Activated T-helper 17 cell treated with anti-CD3 and anti-CD28 coated beads, Interleukin-2, amount 50 U/mL, for 72 hours (primary cell): ENCODE measurements around the gene FAM124B. TPM values are rescaled to one million over a fixed set of nuclear protein-coding genes. Genes with fewer than 3 reads are reported as not detected.

Source experiments
- ATAC-seq: fragments of 150-1000 bp; cut with Tn5 transposase; replicated peaks from 2 replicates; pipeline ENCODE4 v1.10.0; 2021; ENCODE audit warnings: mild to moderate bottlenecking, moderate library complexity
- H3K27ac Mint-ChIP-seq: one replicate; pipeline ENCODE4 v1.8.0; 2022; ENCODE audit warnings: mixed read lengths
- H3K27me3 Mint-ChIP-seq: one replicate; pipeline ENCODE4 v1.8.0; 2022; ENCODE audit warnings: mixed read lengths
- H3K36me3 Mint-ChIP-seq: one replicate; pipeline ENCODE4 v1.8.0; 2022; ENCODE audit warnings: low read depth, mild to moderate bottlenecking, mixed read lengths
- H3K4me1 Mint-ChIP-seq: one replicate; pipeline ENCODE4 v1.8.0; 2022; ENCODE audit warnings: mixed read lengths
- H3K4me3 Mint-ChIP-seq: one replicate; pipeline ENCODE4 v1.8.0; 2022; ENCODE audit warnings: mild to moderate bottlenecking, mixed read lengths
- H3K9me3 Mint-ChIP-seq: one replicate; pipeline ENCODE4 v1.8.0; 2022; ENCODE audit warnings: mixed read lengths
- total RNA-seq, 2 donors: library from RNA; stranded (reverse); gene quantifications; one replicate each; pipeline ENCODE4 v1.2.3, GENCODE V29; 2022

Gene FAM124B
- total RNA-seq, 2 donors from 2014 or later = 0.37 to 1.1 TPM

DNA sequence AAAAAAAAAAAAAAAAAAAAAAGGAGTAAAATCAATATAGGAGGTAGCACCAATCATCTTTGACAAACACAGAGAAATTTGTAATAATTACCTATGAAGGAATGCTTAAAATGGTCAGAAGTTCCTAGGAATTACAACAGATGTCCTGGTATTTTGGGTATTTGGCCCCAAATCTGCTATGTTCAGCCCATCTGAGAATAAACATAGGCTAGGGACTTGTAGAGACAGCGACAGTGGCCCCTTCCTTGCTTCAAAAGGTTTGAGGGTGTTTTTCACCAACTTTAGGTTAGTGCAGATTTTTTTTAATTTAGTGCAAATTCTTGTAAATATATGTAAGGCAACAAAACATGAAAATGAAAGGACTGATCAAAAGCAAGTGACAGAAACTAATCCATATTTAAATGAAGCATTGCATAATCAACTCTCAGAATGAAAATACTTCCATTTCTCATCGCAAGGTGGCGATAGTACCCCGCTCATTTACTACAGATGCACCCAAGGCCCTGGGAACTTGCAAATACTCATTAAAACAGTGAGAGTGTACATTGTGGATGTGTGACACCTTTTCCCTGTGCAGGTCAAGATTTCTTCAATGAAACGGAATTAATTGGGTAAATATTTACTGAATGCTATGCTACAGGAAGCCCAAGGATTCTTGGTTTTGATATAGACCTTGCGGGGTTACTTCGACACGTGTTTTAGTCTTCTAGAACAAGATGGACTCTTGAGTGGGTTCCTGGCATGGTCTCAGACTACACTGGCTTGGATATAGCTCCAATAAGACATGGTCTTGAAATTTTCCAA lies 44.6 kb downstream of the FAM124B start:
- no peaks in the 10 kb centered on the region for H3K9me3 Mint-ChIP-seq
- no peaks in the 10 kb centered on the region for H3K4me1 Mint-ChIP-seq
- H3K36me3 Mint-ChIP-seq = no peaks in the 10 kb centered on the region
- peak; percentile 64 for ATAC-seq
- peaks cover 12% of the 10 kb centered on the region for H3K27me3 Mint-ChIP-seq
- H3K27ac Mint-ChIP-seq = no peak overlapping the region
- H3K4me3 Mint-ChIP-seq = no peak overlapping the region

DNA sequence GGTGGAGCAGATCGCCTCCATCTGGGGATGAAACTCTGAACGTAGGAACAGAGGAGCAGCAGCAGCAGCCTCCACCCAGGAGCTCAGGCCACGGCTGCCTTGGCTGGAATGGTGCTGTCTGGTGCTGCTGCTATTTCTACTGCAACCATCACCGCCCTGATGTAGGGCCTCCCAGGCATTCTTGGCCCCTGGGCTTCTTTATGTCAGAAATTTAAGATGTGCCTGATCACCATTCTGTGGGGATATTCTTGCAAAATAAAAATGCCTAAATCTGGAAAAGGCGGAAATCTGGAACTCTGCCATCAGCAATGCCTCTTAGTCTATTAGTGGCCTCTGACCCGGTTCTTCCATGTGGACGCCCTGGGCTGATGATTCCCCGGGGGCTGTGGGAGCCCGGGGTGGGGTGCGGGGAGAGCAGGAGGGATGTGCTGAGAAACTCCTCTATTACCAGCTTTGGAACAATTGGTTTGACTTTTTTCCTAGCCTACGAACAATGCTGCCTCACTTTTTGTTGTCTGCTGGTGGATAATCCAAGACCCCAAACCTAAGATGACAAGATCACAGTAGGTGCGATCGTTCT lies 47.2 kb downstream of the FAM124B start:
- no peaks in the 10 kb centered on the region for H3K36me3 Mint-ChIP-seq
- no peak overlapping the region for H3K27ac Mint-ChIP-seq
- no peaks in the 10 kb centered on the region for H3K9me3 Mint-ChIP-seq
- H3K4me3 Mint-ChIP-seq = no peak overlapping the region
- no peak for ATAC-seq
- H3K27me3 Mint-ChIP-seq = peaks cover 18% of the 10 kb centered on the region
- no peaks in the 10 kb centered on the region for H3K4me1 Mint-ChIP-seq

DNA sequence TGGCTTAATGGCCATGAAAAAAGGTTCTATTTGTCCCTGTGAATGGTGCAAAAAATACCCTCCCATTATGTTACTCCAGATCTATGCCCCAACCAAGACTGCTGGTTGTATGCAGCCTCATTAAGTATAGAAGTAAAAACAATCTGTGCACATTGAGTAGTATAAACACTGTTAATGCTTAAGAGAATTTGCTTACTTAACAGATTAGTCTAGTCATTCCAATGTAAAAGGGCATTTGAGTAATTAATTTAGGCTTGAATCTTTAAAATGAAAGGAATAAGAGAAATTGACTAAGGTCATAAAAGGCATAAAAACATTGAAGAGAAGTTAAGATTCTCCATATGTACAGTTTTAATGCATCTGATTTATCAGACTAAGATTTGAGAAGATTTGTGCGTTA lies 51.2 kb downstream of the FAM124B start:
- peaks cover 27% of the 10 kb centered on the region for H3K27me3 Mint-ChIP-seq
- no peak overlapping the region for H3K27ac Mint-ChIP-seq
- no peaks in the 10 kb centered on the region for H3K9me3 Mint-ChIP-seq
- no peak overlapping the region for H3K4me3 Mint-ChIP-seq
- H3K36me3 Mint-ChIP-seq = no peaks in the 10 kb centered on the region
- no peak for ATAC-seq
- no peaks in the 10 kb centered on the region for H3K4me1 Mint-ChIP-seq

DNA sequence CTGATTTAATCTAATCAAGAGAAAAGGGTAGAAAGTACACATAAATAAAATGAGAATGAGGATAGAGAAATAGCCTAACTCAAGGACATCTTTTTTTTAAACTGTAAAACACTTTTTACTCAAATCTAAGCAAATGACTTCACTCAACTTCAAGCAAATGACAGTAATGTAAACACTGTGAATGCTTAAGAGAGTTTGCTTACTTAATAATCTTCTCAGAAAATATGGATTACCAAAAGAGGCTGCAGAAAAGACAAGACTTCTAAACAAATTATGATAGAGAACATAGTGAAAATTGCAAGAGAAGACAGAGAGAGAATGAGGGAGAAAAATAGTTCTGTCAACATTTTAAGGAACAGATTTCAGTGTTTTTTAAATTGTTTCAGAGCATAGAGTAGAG lies 52.5 kb downstream of the FAM124B start:
- Mint-ChIP-seq H3K36me3 (no peaks in the 10 kb centered on the region), H3K4me1 (no peaks in the 10 kb centered on the region), H3K27me3 (peaks cover 23% of the 10 kb centered on the region), H3K4me3 (no peak overlapping the region), H3K9me3 (no peaks in the 10 kb centered on the region), H3K27ac (no peak overlapping the region)
- no peak for ATAC-seq

DNA sequence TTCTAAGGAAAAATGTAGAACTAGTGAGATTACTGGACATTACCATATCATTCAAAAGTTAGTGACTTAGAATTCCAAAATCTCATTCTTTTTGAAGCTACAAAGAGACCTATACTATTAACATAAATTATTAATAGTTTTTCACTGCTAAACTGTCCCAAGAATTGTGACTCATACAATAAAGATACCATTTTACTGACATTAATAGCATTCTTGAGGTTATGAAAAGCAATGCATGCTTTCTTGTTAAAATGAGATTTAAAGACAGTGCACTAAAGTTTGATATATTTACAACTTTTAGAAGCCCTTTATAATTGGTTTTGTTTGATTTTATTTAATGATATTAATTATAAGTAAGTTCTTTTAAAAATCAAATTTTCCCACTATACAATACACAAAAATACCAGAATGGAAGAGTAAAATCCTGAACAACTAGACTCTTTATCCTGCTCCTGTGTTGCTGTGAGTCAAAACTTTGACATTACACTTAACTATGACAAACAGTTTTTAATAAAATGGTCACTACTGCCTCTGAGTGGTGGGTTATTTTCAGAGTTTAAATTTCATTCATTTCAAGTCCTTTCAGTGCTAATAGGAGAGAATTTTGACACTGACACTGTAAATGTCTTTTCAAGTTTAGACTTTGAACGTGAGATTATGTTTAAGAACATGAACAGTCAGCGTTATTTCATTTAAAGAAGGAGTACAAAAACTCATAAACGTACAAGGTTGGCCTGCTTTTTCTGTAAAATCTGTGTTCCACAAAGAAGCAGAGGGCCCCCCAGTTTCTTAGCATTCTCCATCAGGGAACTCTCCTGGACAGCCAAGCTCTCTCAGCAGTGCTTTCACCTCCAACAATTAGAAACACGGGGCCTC lies 54.5 kb downstream of the FAM124B start:
- H3K27me3 Mint-ChIP-seq = peaks cover 15% of the 10 kb centered on the region
- no peaks in the 10 kb centered on the region for H3K9me3 Mint-ChIP-seq
- H3K4me1 Mint-ChIP-seq = no peaks in the 10 kb centered on the region
- no peak overlapping the region for H3K4me3 Mint-ChIP-seq
- no peak for ATAC-seq
- H3K27ac Mint-ChIP-seq = no peak overlapping the region
- no peaks in the 10 kb centered on the region for H3K36me3 Mint-ChIP-seq

DNA sequence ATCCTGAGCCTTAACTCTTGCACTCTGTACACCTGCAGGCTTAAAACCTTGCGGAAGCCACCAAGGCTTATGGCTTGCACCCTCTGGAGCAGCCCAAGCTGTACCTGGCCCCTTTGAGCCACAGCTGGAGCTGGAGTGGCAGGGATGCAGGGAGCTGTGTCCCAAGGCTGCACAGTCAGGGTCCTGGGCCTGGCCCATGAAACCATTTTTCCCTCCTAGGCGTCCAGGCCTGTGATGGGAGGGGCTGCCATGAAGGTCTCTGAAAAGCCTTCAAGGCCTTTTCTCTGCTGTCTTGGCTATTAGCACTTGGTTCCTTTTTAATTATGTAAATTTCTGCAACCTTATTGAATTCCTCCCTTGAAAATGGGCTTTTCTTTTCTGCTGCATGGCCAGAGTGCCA lies 56.4 kb downstream of the FAM124B start:
- Mint-ChIP-seq H3K27me3 (peaks cover 14% of the 10 kb centered on the region), H3K4me1 (no peaks in the 10 kb centered on the region), H3K9me3 (no peaks in the 10 kb centered on the region), H3K27ac (no peak overlapping the region), H3K36me3 (no peaks in the 10 kb centered on the region), H3K4me3 (no peak overlapping the region)
- ATAC-seq = no peak

DNA sequence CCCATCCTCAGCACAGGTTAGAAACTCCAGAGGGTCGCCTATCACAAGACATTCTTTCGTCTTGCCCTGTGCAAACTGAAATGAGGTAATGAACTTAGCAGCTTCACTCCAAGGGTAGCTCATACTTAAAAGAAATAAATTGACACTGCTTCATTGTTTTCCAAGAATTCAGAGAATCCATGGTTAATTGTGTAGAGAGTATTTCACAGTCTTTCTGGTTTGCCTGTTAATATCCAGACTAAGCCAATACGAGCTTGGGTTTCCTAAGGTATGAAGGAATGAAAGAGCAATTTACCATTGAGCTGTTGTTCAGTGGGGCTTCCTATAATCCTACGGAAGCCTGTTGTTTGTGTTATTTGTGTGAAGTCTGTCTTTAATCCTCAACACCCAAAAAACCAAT lies 58.7 kb downstream of the FAM124B start:
- Mint-ChIP-seq H3K27ac (no peak overlapping the region), H3K9me3 (no peaks in the 10 kb centered on the region), H3K4me1 (no peaks in the 10 kb centered on the region), H3K4me3 (no peak overlapping the region), H3K36me3 (no peaks in the 10 kb centered on the region), H3K27me3 (peaks cover 8% of the 10 kb centered on the region)
- no peak for ATAC-seq

DNA sequence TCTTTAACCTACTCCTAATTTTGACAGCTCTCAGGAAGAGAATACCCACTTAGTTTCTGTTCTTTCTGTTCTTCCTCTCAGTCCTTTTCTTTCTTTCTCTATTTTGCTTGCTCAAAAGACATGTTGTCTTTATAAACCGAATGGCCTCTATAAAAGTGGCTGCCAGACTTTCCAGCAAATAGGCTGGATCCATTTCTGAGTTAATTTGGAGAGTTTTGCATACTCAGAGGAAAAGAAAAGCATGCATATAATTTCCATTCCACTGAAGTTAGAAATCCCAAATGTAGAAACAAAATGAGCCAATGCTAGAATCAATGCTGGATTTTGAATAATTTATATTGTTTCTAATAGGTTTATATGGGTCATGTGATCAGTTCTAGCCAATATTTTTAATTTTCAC lies 65.9 kb downstream of the FAM124B start:
- ATAC-seq = no peak
- Mint-ChIP-seq H3K36me3 (no peaks in the 10 kb centered on the region), H3K4me1 (no peaks in the 10 kb centered on the region), H3K27me3 (peaks cover 14% of the 10 kb centered on the region), H3K9me3 (no peaks in the 10 kb centered on the region), H3K27ac (no peak overlapping the region), H3K4me3 (no peak overlapping the region)

DNA sequence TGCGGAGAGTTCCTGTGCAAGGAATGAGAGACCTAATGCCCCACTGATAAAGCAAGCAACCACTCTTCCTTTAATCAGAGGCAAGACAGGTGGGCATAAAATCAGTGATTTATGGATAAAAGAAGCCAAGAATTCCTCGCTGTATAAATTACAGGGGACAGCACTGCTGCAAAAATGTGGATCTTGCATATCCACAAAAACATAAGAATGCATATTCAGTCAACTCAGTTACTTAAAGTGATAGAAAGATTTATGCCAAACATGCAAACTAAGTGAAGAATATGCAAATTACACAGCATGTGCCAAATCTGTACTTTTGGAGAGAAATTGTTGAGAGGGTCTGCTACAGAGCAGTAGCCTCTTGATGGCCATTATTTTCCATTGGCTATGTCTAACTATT lies 67.2 kb downstream of the FAM124B start:
- H3K9me3 Mint-ChIP-seq = no peaks in the 10 kb centered on the region
- H3K4me1 Mint-ChIP-seq = no peaks in the 10 kb centered on the region
- no peak overlapping the region for H3K4me3 Mint-ChIP-seq
- H3K36me3 Mint-ChIP-seq = no peaks in the 10 kb centered on the region
- no peak for ATAC-seq
- peaks cover 14% of the 10 kb centered on the region for H3K27me3 Mint-ChIP-seq
- no peak overlapping the region for H3K27ac Mint-ChIP-seq

DNA sequence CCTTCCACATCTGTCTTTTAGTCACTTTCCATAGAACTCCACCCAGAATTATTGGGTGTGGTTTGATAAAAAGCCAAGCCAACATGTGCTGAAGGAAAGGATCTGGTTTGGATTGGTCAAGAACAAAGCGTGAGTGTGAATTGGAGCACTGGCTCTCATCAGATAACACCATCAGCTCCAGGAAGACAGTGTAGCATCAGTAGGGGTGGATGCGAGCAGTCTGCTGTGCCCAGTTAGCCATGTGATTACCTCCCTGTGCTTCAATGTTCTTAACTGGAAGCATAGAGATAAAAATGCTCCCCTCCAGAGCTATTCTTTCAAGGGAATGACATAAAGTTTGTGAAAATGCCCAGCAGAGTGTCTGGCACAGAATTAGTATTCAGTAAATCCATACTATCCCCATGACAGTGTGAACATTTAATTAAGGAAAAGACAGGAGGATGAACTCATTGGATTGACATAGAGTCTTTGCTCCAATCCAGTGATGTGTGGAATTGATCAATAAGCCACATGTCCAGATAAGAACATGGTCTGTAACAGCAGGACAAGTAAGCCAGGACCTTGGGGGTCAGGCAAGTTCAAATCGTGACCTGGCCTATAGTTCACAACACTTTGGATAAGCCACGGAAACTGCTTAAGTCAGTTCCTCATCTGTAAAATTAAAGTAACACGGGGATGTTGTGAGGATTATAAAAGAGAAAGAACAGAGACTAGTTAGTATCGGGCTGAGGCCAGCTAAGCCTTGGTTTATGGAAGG lies 68.0 kb downstream of the FAM124B start:
- no peak overlapping the region for H3K27ac Mint-ChIP-seq
- no peaks in the 10 kb centered on the region for H3K4me1 Mint-ChIP-seq
- H3K27me3 Mint-ChIP-seq = peaks cover 18% of the 10 kb centered on the region
- no peak overlapping the region for H3K4me3 Mint-ChIP-seq
- H3K36me3 Mint-ChIP-seq = no peaks in the 10 kb centered on the region
- no peak for ATAC-seq
- no peaks in the 10 kb centered on the region for H3K9me3 Mint-ChIP-seq

DNA sequence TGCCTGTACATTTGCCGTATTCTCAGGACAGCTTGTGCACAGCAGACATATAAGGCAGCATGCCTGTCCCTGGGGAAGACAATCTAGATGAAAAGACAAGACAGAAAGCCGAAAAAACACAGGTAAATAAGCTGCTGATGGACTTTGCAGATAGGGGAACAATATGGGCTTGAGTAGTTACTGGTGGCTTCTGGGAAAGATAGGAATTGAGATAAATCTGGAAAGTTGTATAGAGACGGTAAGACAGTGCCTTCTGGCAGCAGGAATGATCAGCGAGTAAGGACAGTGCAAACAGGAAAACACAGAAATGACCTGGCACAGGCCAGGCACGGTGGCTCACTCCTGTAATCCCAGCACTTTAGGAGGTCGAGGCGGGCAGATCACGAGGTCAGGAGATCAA lies 70.2 kb downstream of the FAM124B start:
- H3K27ac Mint-ChIP-seq = no peak overlapping the region
- no peak overlapping the region for H3K4me3 Mint-ChIP-seq
- H3K4me1 Mint-ChIP-seq = no peaks in the 10 kb centered on the region
- H3K36me3 Mint-ChIP-seq = no peaks in the 10 kb centered on the region
- peaks cover 32% of the 10 kb centered on the region for H3K27me3 Mint-ChIP-seq
- no peak for ATAC-seq
- no peaks in the 10 kb centered on the region for H3K9me3 Mint-ChIP-seq

DNA sequence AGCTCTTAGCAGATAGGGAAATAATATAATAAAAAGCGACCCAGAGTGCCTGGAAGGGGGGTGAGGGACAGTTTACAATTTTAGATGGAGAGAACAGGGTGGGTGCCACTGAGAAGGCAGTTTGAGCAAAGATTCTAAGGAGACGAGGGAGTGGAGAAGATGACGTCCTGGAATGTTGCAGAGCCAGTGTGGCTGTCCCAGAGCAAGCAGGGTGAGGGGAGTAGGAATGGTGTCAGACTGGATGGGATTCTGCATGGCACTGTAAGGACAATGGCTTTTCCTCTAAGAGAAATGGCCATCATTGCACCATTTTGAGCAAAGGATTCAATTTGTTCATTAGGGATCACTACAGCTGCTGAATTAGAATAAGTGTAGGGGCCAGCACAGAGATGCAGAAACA lies 73.1 kb downstream of the FAM124B start:
- Mint-ChIP-seq H3K36me3 (no peaks in the 10 kb centered on the region), H3K9me3 (no peaks in the 10 kb centered on the region), H3K4me1 (no peaks in the 10 kb centered on the region), H3K27ac (no peak overlapping the region), H3K27me3 (peaks cover 32% of the 10 kb centered on the region), H3K4me3 (no peak overlapping the region)
- ATAC-seq = no peak
